ENCODE results near the gene SOD1. TPM values are rescaled to one million over a fixed set of nuclear protein-coding genes. Genes with fewer than 3 reads are reported as not detected.

The SOD1 gene
- total and polyA plus RNA-seq, 2 of the 13 experiments (the other 11 are each of a cell fraction or from before 2014, with no cell fraction given): 317 to 537 TPM

- TF ChIP-seq ZNF24 (IDR thresholded peaks at IDR 0.05) (no peak), TERF1 (CRISPR knock-in tag; IDR thresholded peaks at IDR 0.05) (no peak), KLF11 (CRISPR knock-in tag; IDR thresholded peaks at IDR 0.05) (no peak), ZFX (CRISPR knock-in tag; IDR thresholded peaks at IDR 0.05; ENCODE audit: low read depth) (no peak), ZNF768 (CRISPR knock-in tag; IDR thresholded peaks at IDR 0.05) (no peak), ZNF782 (CRISPR knock-in tag; IDR thresholded peaks at IDR 0.05; ENCODE audit: borderline replicate concordance) (no peak), PBX2 (CRISPR knock-in tag; IDR thresholded peaks at IDR 0.05) (no peak), ZNF224 (CRISPR knock-in tag; IDR thresholded peaks at IDR 0.05) (no peak)
These were observed 16.5 kb downstream of the SOD1 start (continued) for GRCh38 chr21:31675960-31676359.

- no peak overlapping the region for H3K4me3 ChIP-seq (replicated peaks in 1 of 3; ENCODE audit: insufficient read depth in 1 of 3, low read depth in 2 of 3, low read length in 3 of 3)
- no peak overlapping the region for H2AFZ ChIP-seq (ENCODE audit: low read length)
- intact Hi-C loops (cut with micrococcal nuclease; ENCODE audit: unreplicated experiment) (no loop called here), in situ Hi-C loops (cut with HindIII; ENCODE audit: extremely low pct_ligation_motif_present, low pct_unique_long_range_greater_than_20kb) (no loop called here)
- DNase-seq (ENCODE audit: low spot score) (no peak), ATAC-seq (no peak), FAIRE-seq (no peak)
- CTCF ChIA-PET (ENCODE audit: low intra/inter-chr PET ratio, low total read pairs): no interaction called here
- no peak overlapping the region for H3K27ac ChIP-seq (ENCODE audit: extremely low read length, insufficient read depth, low read length)
- H3K27me3 ChIP-seq (ENCODE audit: control insufficient read depth in 1 of 2, insufficient read depth in 2 of 2, low read length in 2 of 2): no peaks in the 10 kb centered on the region
- H3K4me2 ChIP-seq (ENCODE audit: low read depth, low read length): no peak overlapping the region
- no TSS peak for BruUV-seq (replicated peaks)
- H3K36me3 ChIP-seq (replicated peaks in 1 of 2; ENCODE audit: control insufficient read depth in 1 of 2, insufficient read depth in 2 of 2, low read length in 2 of 2): peaks cover 2 to 29% of the 10 kb centered on the region in 2 experiments
- no peak overlapping the region for H3K9ac ChIP-seq (ENCODE audit: insufficient read depth, low read depth, low read length)
- TF ChIP-seq ZNF138 (CRISPR knock-in tag; IDR thresholded peaks at IDR 0.05; ENCODE audit: low read depth) (no peak), RBM22 (optimal IDR thresholded peaks at IDR 0.05; ENCODE audit: low read length) (peak; percentile 66)
- 99% methylated on average over 3 of the region's 3 CpGs for WGBS (ENCODE audit: low lambda C conversion rate)
- no peaks in the 10 kb centered on the region for H3K79me2 ChIP-seq (ENCODE audit: insufficient read depth, low read length)
- H3K4me1 ChIP-seq (ENCODE audit: insufficient read depth, low read length): no peaks in the 10 kb centered on the region
- no peaks in the 10 kb centered on the region; the same call in 1 of the 2 replicates for H4K20me1 ChIP-seq (ENCODE audit: insufficient read depth, low read length)
- no peaks in the 10 kb centered on the region for H3K9me3 ChIP-seq (ENCODE audit: low read length)
- POLR2A ChIA-PET: no interaction called here
These were observed 17.6 kb downstream of the SOD1 start for GRCh38 chr21:31677047-31677446.
